KMS-11 (cell line): Measurements from ENCODE around the gene NTM.

Experiments used
- H2AFZ ChIP-seq: fragments of 200-600 bp; sonication (generic); 2 replicates; pipeline ENCODE4 v1.6.1; 2016; ENCODE audit warnings: antibody characterized with exemption, mixed run types, low read depth
- H3K27ac ChIP-seq: fragments of 200-600 bp; sonication (generic); 2 replicates; pipeline ENCODE4 v1.6.1; 2016; ENCODE audit warnings: mild to moderate bottlenecking, mixed run types
- H3K27me3 ChIP-seq: fragments of 200-600 bp; sonication (generic); 2 replicates; pipeline ENCODE4 v1.6.1; 2017; ENCODE audit warnings: mild to moderate bottlenecking, low read depth, mixed run types, moderate library complexity; ENCODE audit not compliant: insufficient read depth
- H3K36me3 ChIP-seq: fragments of 200-600 bp; sonication (generic); 2 replicates; pipeline ENCODE4 v1.6.1; 2017; ENCODE audit warnings: mild to moderate bottlenecking, mixed run types; ENCODE audit not compliant: insufficient read depth
- H3K4me1 ChIP-seq: fragments of 200-600 bp; sonication (generic); 2 replicates; pipeline ENCODE4 v1.6.1; 2016; ENCODE audit warnings: mild to moderate bottlenecking, low read depth, mixed run types; ENCODE audit not compliant: poor library complexity, severe bottlenecking
- H3K4me2 ChIP-seq: fragments of 200-600 bp; sonication (generic); 2 replicates; pipeline ENCODE4 v1.7.0; 2016; ENCODE audit warnings: mild to moderate bottlenecking, mixed run types
- H3K4me3 ChIP-seq: fragments of 200-600 bp; sonication (generic); IDR thresholded peaks from 2 replicates; pipeline ENCODE4 v1.6.1; 2017; ENCODE audit warnings: low read depth, low read length, mixed read lengths; ENCODE audit not compliant: insufficient read depth
- H3K79me2 ChIP-seq: fragments of 200-600 bp; sonication (generic); 2 replicates; pipeline ENCODE4 v1.6.1; 2016; ENCODE audit warnings: low read depth, mixed run types; ENCODE audit not compliant: insufficient read depth
- H3K9ac ChIP-seq: fragments of 200-600 bp; sonication (generic); 2 replicates; pipeline ENCODE4 v1.6.1; 2016; ENCODE audit warnings: mild to moderate bottlenecking, mixed run types
- H4K20me1 ChIP-seq: fragments of 200-600 bp; sonication (generic); 2 replicates; pipeline ENCODE4 v1.6.1; 2016; ENCODE audit warnings: mild to moderate bottlenecking, mixed run types; ENCODE audit not compliant: insufficient read depth
- TF ChIP-seq, protein P1 (sequence below): fragments of 200-600 bp; sonication (generic); conservative IDR thresholded peaks from 2 replicates; pipeline ENCODE4 v1.6.1; 2017; ENCODE audit warnings: low read depth, mild to moderate bottlenecking, antibody characterized with exemption, low read length, moderate library complexity, mixed read lengths

NTM gene

DNA sequence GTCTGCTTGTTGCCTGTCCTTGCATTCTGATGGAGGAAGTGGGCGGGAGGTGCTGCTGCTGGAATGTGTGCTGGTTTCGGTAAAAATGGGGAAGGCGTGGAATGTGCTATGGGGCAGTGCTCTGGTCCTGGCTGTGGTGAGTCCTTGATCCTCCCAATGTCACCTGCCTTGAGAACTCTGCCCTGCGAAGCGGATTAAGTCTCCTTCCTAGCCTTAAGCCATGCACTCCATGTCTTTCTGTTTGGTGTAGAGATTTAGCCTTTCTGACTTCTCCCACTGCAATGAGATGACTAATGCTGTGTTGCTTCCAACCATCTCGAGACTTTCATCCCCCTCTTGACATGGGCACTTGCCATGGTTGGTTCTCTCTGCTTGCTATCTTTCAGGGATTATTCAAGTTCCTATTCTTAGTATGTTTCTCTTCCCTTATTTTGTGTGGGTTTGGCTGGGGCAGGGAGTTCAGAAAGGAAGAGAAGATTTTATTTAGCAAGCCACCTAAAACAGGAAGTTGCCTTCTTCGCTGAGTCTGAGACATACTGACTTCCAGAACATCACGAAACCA, 687.9 kb downstream of the NTM start:
- Histone ChIP-seq H3K27me3 (no peaks in the 10 kb centered on the region), H3K36me3 (no peaks in the 10 kb centered on the region), H3K4me1 (peaks cover 27% of the 10 kb centered on the region), H3K4me3 (no peak overlapping the region), H3K79me2 (no peaks in the 10 kb centered on the region), H4K20me1 (no peaks in the 10 kb centered on the region), H3K4me2 (no peak overlapping the region), H3K9ac (no peak overlapping the region), H3K27ac (no peak overlapping the region), H2AFZ (no peak overlapping the region)
- TF ChIP-seq, protein P1, sequence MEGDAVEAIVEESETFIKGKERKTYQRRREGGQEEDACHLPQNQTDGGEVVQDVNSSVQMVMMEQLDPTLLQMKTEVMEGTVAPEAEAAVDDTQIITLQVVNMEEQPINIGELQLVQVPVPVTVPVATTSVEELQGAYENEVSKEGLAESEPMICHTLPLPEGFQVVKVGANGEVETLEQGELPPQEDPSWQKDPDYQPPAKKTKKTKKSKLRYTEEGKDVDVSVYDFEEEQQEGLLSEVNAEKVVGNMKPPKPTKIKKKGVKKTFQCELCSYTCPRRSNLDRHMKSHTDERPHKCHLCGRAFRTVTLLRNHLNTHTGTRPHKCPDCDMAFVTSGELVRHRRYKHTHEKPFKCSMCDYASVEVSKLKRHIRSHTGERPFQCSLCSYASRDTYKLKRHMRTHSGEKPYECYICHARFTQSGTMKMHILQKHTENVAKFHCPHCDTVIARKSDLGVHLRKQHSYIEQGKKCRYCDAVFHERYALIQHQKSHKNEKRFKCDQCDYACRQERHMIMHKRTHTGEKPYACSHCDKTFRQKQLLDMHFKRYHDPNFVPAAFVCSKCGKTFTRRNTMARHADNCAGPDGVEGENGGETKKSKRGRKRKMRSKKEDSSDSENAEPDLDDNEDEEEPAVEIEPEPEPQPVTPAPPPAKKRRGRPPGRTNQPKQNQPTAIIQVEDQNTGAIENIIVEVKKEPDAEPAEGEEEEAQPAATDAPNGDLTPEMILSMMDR = no peak

DNA sequence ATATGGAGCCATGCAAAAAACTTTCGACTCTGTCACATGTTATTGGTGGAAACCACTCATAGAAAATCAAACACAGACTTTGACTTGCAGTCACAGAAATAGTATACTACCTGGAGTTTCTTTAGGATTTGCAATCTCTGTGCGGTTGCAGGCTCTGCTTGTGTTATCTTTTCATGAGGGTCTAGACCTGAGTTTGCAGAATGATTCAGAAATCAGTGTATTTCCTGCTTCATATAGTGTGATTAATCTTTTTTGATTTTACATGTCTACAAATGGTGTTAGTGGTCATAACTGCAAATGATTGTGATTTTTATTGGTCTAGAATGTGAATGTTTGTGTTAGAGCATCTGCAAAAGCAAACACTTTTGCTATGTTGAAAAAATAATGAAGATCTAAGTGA, 690.2 kb downstream of the NTM start:
- H3K4me1 ChIP-seq = peaks cover 32% of the 10 kb centered on the region
- H4K20me1 ChIP-seq = no peaks in the 10 kb centered on the region
- no peaks in the 10 kb centered on the region for H3K79me2 ChIP-seq
- H3K27ac ChIP-seq = no peak overlapping the region
- TF ChIP-seq, protein P1 = no peak
- H2AFZ ChIP-seq = no peak overlapping the region
- no peak overlapping the region for H3K4me2 ChIP-seq
- no peak overlapping the region for H3K9ac ChIP-seq
- no peaks in the 10 kb centered on the region for H3K27me3 ChIP-seq
- H3K4me3 ChIP-seq = no peak overlapping the region
- H3K36me3 ChIP-seq = no peaks in the 10 kb centered on the region

DNA sequence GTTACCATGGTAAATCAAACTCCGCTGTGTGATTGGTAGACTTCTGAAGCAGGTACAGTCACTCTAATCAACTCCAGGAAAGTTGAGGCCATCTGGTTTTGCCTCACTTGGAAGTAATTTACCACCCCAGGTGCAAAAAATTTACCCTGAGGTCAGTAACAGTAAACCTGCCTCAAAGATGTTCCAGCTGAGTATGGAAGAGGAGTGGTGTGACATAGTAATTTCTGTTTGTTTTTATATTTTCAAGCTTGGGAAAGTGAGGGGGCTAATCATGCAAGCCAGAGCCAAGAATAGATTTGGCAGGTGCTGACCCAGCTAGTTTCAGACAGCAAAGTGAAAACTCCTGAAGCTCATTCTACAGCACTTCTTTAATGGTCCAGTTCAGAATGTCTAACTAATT, 691.6 kb downstream of the NTM start:
- Histone ChIP-seq H3K9ac (no peak overlapping the region), H3K4me2 (peak overlapping the region; percentile 63), H3K36me3 (no peaks in the 10 kb centered on the region), H3K4me3 (no peak overlapping the region), H3K27me3 (no peaks in the 10 kb centered on the region), H3K79me2 (no peaks in the 10 kb centered on the region), H4K20me1 (no peaks in the 10 kb centered on the region), H3K27ac (peak overlapping the region; percentile 47; the same call in 1 of the 2 replicates), H2AFZ (no peak overlapping the region; the same call in 1 of the 2 replicates), H3K4me1 (peaks cover 32% of the 10 kb centered on the region)
- TF ChIP-seq, protein P1 = no peak

DNA sequence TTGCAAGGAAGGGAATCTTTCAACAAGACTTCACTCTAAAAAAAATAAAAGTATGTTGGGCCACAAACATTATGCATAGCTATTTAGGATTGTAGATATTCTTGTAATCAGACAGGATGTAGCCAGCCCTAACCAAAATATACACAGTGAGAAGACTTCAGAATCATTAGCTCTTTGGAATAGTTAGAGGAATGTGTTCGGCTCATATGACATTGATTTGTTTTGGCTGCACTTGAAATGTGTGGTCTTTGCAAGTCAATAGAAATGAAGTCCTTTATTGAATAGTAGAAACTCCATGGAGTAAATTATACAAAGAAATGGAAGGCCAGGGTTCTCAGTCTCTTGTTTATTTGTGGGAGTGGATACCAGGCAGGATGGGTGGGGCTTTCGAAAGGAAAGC, 692.1 kb downstream of the NTM start:
- H3K36me3 ChIP-seq = no peaks in the 10 kb centered on the region
- TF ChIP-seq, protein P1 = no peak
- no peaks in the 10 kb centered on the region for H3K27me3 ChIP-seq
- H3K9ac ChIP-seq = no peak overlapping the region
- no peak overlapping the region; the same call in 1 of the 2 replicates for H2AFZ ChIP-seq
- H3K4me3 ChIP-seq = no peak overlapping the region
- H3K4me2 ChIP-seq = peak overlapping the region; percentile 63
- H4K20me1 ChIP-seq = no peaks in the 10 kb centered on the region
- peak overlapping the region; percentile 47; the same call in 1 of the 2 replicates for H3K27ac ChIP-seq
- H3K4me1 ChIP-seq = peaks cover 32% of the 10 kb centered on the region
- no peaks in the 10 kb centered on the region for H3K79me2 ChIP-seq
